Colonic mucosa (tissue), 4 donors: ENCODE results near the gene IRF1. TPM values are rescaled to one million over a fixed set of nuclear protein-coding genes. Genes with fewer than 3 reads are reported as not detected.

ENCODE experiments used
- DNase-seq: peaks from one replicate; pipeline ENCODE4 v3.0.0-alpha.2; 2020
- H3K27ac ChIP-seq: fragments of 200-600 bp; one replicate; pipeline ENCODE4 v1.8.0; 2021
- H3K27me3 ChIP-seq: fragments of 200-600 bp; one replicate; pipeline ENCODE4 v1.8.0; 2021
- H3K36me3 ChIP-seq: fragments of 200-600 bp; one replicate; pipeline ENCODE4 v1.8.0; 2021
- H3K4me1 ChIP-seq: fragments of 200-600 bp; one replicate; pipeline ENCODE4 v1.8.0; 2021; ENCODE audit warnings: mild to moderate bottlenecking
- H3K4me3 ChIP-seq: fragments of 200-600 bp; one replicate; pipeline ENCODE4 v1.8.0; 2021
- H3K9ac ChIP-seq, 2 donors: one replicate each; pipeline ENCODE4 v1.7.0; 2013; ENCODE audit warnings: control low read depth in 2 of 2, low read depth in 2 of 2, low read length in 2 of 2
- H3K9me3 ChIP-seq: fragments of 200-600 bp; one replicate; pipeline ENCODE4 v1.8.0; 2021
- intact Hi-C: fragments of 100-400 bp; cut with DNase I; formaldehyde crosslinking; loops from one replicate; pipeline ENCODE4 v1.14.1; 2022
- total RNA-seq, 2 donors: library from RNA; stranded (reverse); fragmentation: NEBNext Ultra II Directional in 1 of 2; extraction: Animal tissue kit (Norgen Biotek cat#: 25700) in 1 of 2; gene quantifications; one replicate each; pipeline ENCODE4 v1.2.1, GENCODE V29; 2021
- TF ChIP-seq, protein P1 (sequence below): fragments of 200-600 bp; IDR thresholded peaks from one replicate; pipeline ENCODE4 v1.8.0; 2022; ENCODE audit warnings: antibody characterized with exemption, mild to moderate bottlenecking
- donor health status: healthy.
- donor health status: DM: no; HTN: no; CAD: no.
- donor health status: DM: no; HTN: no; CAD: no.

Gene IRF1
- total RNA-seq, 2 donors from 2014 or later, result 59.7 to 87.8 TPM

DNA sequence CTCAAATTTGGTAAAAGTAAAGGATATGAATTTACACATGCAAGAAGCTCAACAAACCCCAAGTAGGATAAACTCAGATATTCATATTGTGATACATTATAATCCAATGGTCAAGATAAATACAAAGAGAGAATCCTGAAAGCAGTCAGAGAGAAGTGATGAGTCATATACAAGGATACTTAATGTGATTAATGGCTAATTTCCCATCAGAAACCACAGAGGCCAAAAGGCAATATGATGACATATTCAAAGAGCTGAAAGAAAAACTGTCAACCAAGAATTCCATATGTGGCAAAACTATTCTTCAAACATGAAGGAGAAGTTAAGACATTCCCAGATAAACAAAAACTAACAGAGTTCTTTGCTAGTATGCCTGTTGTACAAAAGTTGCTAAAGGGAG is 19.5 kb upstream of the IRF1 start:
- Histone ChIP-seq H3K9ac (no peak overlapping the region), H3K4me3 (no peak overlapping the region), H3K36me3 (no peaks in the 10 kb centered on the region), H3K27me3 (no peaks in the 10 kb centered on the region), H3K9me3 (no peaks in the 10 kb centered on the region), H3K27ac (no peak overlapping the region), H3K4me1 (peaks cover 6% of the 10 kb centered on the region)
- intact Hi-C loops, result no loop called here
- TF ChIP-seq, protein P1, sequence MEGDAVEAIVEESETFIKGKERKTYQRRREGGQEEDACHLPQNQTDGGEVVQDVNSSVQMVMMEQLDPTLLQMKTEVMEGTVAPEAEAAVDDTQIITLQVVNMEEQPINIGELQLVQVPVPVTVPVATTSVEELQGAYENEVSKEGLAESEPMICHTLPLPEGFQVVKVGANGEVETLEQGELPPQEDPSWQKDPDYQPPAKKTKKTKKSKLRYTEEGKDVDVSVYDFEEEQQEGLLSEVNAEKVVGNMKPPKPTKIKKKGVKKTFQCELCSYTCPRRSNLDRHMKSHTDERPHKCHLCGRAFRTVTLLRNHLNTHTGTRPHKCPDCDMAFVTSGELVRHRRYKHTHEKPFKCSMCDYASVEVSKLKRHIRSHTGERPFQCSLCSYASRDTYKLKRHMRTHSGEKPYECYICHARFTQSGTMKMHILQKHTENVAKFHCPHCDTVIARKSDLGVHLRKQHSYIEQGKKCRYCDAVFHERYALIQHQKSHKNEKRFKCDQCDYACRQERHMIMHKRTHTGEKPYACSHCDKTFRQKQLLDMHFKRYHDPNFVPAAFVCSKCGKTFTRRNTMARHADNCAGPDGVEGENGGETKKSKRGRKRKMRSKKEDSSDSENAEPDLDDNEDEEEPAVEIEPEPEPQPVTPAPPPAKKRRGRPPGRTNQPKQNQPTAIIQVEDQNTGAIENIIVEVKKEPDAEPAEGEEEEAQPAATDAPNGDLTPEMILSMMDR, result no peak
- no peak for DNase-seq

DNA sequence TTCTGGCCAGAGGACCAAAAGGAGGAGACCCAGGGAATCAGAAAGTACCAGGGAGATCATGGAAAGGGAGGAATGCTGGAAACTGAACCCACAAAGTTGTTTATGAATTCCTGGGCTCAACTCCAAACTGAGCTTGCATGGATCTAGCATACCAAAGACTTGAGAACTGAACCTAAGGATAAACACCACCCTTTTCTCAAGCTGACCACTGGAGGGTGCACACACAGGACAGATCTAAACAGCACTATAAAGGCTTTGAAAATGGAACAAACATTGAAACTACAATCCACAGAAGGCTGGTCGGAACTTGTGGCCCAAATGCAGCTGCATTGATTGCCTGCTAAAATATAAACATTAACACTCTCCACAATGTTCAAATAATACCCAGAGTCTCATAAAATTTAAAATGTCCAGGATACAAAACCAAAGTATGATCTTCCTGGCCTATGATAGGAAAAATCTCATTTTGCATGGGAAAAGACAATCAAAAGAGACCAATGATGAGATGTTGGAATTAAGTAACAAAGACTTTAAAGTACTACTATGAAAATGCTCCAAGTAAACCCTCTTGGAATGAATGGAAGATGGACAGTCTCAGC is 15.6 kb upstream of the IRF1 start:
- H3K4me3 ChIP-seq, result no peak overlapping the region
- intact Hi-C loops, result no loop called here
- peak; percentile 64 for DNase-seq
- peak overlapping the region in 1 of 2 donors; percentile 62 for H3K9ac ChIP-seq
- H3K27ac ChIP-seq, result peak overlapping the region; percentile 69
- H3K4me1 ChIP-seq, result peaks cover 20% of the 10 kb centered on the region
- TF ChIP-seq, protein P1, result peak; percentile 55
- H3K36me3 ChIP-seq, result no peaks in the 10 kb centered on the region
- no peaks in the 10 kb centered on the region for H3K9me3 ChIP-seq
- H3K27me3 ChIP-seq, result no peaks in the 10 kb centered on the region

DNA sequence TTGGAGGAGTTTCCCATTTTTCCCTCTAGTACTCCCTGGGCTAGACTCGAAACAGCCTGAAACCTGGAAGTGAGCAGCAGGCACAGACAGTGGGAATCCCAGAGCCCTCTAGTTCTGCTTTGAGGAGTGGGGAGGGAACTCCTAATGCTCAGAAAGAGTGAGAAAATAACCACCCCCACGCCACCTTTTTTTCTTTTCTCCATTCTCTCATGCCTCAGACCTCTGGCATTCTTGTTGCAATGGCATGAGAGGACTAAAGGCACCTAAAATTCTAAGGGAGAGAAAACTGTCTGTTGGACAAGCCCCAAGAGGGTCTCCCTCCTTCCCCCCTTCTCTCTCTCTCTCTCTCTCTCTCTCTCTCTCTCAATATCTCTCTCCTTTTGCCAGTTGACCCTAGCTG is 15.1 kb upstream of the IRF1 start:
- H3K9me3 ChIP-seq, result no peaks in the 10 kb centered on the region
- H3K27me3 ChIP-seq, result no peaks in the 10 kb centered on the region
- H3K9ac ChIP-seq, result peak overlapping the region; percentile 53 to 62
- H3K27ac ChIP-seq, result peak overlapping the region; percentile 69
- no peak for DNase-seq
- no peak overlapping the region for H3K4me3 ChIP-seq
- H3K4me1 ChIP-seq, result peaks cover 25% of the 10 kb centered on the region
- intact Hi-C loops, result no loop called here
- no peaks in the 10 kb centered on the region for H3K36me3 ChIP-seq
- TF ChIP-seq, protein P1, result no peak

DNA sequence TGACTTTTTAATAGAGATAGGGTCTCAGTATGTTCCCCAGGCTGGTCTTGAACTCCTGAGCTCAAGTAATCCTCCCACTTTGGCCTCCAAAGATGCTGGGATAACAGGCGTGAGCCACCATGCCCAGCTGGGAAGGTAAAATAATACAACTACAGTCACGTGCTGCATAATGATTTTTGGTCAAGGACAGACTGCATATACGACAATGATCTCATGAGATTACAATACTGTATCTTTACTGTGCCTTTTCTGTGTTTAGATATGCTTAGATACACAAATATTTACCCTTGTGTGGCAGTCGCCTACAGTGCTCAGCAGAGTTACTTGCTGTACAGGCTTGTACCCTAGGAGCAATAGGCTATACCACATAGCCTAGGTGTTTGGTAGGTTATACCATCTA is 14.2 kb upstream of the IRF1 start:
- H3K9me3 ChIP-seq, result no peaks in the 10 kb centered on the region
- peak overlapping the region in 1 of 2 donors; percentile 62 for H3K9ac ChIP-seq
- H3K4me3 ChIP-seq, result no peak overlapping the region
- TF ChIP-seq, protein P1, result no peak
- intact Hi-C loops, result no loop called here
- H3K4me1 ChIP-seq, result peaks cover 30% of the 10 kb centered on the region
- H3K27me3 ChIP-seq, result no peaks in the 10 kb centered on the region
- no peaks in the 10 kb centered on the region for H3K36me3 ChIP-seq
- peak overlapping the region; percentile 69 for H3K27ac ChIP-seq
- peak; percentile 66 for DNase-seq

DNA sequence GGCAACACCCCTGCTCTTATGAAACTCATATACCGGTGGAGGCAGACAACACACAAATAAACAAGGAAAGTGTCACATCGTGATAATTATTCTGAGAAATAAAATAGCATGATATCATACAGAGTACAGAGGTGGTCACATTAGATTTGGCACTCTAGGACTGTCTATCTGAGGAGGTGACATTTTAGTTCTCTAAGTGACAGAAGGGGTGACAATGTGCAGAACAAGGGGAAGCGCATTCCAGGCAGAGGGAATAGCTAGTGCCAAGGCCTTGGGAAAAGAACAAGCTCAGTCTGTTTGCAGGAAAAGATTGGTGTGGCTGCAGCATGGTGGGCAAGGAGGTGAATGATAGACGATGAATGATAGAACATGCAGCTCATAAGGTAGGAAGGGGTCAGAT is 12.7 kb upstream of the IRF1 start:
- H3K9ac ChIP-seq, result peak overlapping the region in 1 of 2 donors; percentile 84
- no peak for DNase-seq

More for the DNA sequence above, 12.7 kb upstream of the IRF1 start:
- Histone ChIP-seq H3K27me3 (no peaks in the 10 kb centered on the region), H3K4me1 (peaks cover 30% of the 10 kb centered on the region), H3K36me3 (no peaks in the 10 kb centered on the region), H3K27ac (peak overlapping the region; percentile 80), H3K4me3 (no peak overlapping the region), H3K9me3 (no peaks in the 10 kb centered on the region)
- intact Hi-C loops, result no loop called here
- TF ChIP-seq, protein P1, result no peak
